ENCODE results near the gene CCR5AS.
"Not testable (repeated sequence)": the region's sequence is repeated elsewhere in the genome, so short reads cannot be mapped to it uniquely, and the experiment has no call there.

CCR5AS gene

DNA sequence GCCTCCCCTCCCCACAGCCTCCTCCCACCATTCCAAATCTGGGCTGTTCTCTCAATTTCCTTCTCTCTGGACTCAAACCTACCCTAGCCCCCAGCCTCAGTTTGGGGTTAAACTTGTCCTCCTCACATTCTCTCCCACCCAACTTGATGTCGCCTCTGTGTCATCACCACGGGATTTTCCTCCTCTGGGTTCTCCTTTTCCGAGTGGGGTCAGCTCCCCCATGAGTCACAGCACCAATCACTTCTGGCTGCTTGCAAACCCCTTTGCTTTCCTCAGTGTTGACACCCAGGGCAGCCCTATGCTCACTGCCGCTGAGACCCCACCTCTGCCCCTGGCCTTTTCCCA is 451 bp downstream of the CCR5AS start:
- H3K9me3 ChIP-seq: no peaks in the 10 kb centered on the region

DNA sequence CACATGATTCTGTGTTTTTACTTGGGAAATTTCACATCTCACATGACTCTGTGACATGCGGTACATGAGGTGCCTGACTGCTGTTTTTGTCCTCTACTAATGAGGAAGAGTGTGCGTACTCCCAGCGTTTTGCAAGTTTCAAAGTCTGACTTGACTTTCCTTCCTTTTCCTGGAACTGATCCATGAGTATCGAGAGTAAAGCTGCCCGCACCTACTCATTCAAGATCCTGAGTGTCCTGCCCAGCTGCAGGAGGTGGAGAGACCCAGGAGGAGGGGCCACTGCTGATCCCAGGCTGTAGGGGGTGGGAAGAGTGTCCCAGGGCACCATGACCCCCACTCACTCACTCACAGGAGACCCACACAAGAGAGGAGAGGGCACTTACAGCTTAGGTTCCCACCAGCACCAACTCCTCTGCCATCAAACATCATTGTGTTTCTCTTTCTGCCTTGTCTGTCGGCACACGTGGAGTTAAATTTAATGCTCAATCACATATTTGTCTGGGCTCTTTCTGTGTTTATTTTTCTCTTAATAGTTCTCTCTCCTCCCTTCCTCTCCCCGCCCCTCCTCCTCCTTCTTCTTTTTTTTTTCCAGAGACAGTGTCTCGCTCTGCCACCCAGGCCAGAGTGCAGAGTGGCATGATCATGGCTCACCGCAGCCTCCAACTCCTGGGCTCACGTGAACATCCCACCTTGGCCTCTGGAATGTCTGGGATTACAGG is 1.4 kb downstream of the CCR5AS start:
- intact Hi-C loops (cut with DNase I): no loop called here
- 8 to 49% methylated on average over 11 of the region's 11 CpGs for WGBS, 2 donors
- DNase-seq: peak; percentile 70
- peaks cover 0 to 5% (median 0%) of the 10 kb centered on the region in 3 donors for H3K27me3 ChIP-seq
- no peak overlapping the region for H3K4me3 ChIP-seq
- H3K27ac ChIP-seq: peak overlapping the region; percentile 56 to 70 (median 58)
- no peaks in the 10 kb centered on the region for H3K4me1 ChIP-seq
- H3K9me3 ChIP-seq: no peaks in the 10 kb centered on the region
- H3K36me3 ChIP-seq: no peaks in the 10 kb centered on the region
- TF ChIP-seq, protein P1, sequence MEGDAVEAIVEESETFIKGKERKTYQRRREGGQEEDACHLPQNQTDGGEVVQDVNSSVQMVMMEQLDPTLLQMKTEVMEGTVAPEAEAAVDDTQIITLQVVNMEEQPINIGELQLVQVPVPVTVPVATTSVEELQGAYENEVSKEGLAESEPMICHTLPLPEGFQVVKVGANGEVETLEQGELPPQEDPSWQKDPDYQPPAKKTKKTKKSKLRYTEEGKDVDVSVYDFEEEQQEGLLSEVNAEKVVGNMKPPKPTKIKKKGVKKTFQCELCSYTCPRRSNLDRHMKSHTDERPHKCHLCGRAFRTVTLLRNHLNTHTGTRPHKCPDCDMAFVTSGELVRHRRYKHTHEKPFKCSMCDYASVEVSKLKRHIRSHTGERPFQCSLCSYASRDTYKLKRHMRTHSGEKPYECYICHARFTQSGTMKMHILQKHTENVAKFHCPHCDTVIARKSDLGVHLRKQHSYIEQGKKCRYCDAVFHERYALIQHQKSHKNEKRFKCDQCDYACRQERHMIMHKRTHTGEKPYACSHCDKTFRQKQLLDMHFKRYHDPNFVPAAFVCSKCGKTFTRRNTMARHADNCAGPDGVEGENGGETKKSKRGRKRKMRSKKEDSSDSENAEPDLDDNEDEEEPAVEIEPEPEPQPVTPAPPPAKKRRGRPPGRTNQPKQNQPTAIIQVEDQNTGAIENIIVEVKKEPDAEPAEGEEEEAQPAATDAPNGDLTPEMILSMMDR (IDR thresholded peaks at IDR 0.05): no peak
- TF ChIP-seq EP300 (IDR thresholded peaks at IDR 0.05) (peak in 2 of 4 donors; percentile 39 to 46), POLR2AphosphoS5 (IDR thresholded peaks at IDR 0.05) (peak in 2 of 4 donors; percentile 29 to 59)

More for the DNA sequence above, 451 bp downstream of the CCR5AS start:
- peaks cover 0 to 5% (median 0%) of the 10 kb centered on the region in 3 donors for H3K27me3 ChIP-seq
- peak overlapping the region; percentile 56 to 70 (median 58) for H3K27ac ChIP-seq
- intact Hi-C loops (cut with DNase I): no loop called here
- H3K4me1 ChIP-seq: no peaks in the 10 kb centered on the region
- H3K36me3 ChIP-seq: no peaks in the 10 kb centered on the region
- DNase-seq: peak; percentile 68
- WGBS, 2 donors: 73 to 79% methylated on average over 4 of the region's 4 CpGs
- no peak overlapping the region for H3K4me3 ChIP-seq
- TF ChIP-seq EP300 (IDR thresholded peaks at IDR 0.05) (no peak), POLR2A (IDR thresholded peaks at IDR 0.05) (no peak), POLR2AphosphoS5 (IDR thresholded peaks at IDR 0.05) (no peak)
- TF ChIP-seq, protein P1 (IDR thresholded peaks at IDR 0.05): no peak

DNA sequence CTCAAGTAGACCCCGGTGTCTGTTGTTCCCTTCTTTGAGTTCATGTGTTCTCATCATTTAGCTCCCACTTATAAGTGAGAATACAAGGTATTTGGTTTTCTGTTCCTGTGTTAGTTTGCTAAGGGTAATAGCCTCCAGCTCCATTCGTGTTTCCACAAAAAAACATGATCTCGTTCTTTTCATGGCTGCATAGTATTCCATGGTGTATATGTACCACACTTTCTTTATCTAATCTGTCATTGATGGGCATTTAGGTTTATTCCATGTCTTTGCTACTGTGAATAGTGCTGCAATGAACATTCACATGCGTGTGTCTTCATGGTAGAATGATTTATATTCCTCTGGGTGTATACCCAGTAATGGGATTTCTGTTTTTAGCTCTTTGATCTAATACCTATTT is 4.0 kb downstream of the CCR5AS start:
- H3K4me3 ChIP-seq; DNase-seq; H3K27me3 ChIP-seq; H3K36me3 ChIP-seq; H3K4me1 ChIP-seq; H3K9me3 ChIP-seq; intact Hi-C loops (cut with DNase I); H3K27ac ChIP-seq: not testable (repeated sequence)
- WGBS, 2 donors: 97 to 98% methylated on average over 4 of the region's 4 CpGs

DNA sequence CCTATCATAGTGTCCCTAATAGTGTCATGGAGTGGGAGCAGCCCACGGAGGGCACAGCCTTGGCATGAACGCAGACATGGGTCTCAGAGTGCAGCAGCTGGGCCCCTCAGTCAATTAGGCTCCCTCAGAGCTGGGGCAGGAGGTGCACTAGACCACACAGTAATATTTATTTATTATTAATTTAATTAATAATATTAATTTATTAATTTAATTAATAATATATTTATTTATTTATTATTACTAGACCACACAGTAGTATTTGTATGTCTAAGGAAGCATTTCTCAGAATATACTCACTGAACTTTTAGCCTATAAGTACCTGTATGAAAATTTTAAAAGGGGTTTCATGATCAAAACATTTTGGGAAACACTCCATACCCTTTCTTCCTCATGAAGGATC is 5.3 kb downstream of the CCR5AS start:
- Histone ChIP-seq H3K9me3 (no peaks in the 10 kb centered on the region), H3K36me3 (no peaks in the 10 kb centered on the region), H3K4me1 (no peaks in the 10 kb centered on the region), H3K27me3 (no peaks in the 10 kb centered on the region), H3K4me3 (no peak overlapping the region), H3K27ac (no peak overlapping the region)
- DNase-seq: no peak
- intact Hi-C loops (cut with DNase I): no loop called here
- TF ChIP-seq, protein P1 (IDR thresholded peaks at IDR 0.05): no peak
- TF ChIP-seq POLR2AphosphoS5 (IDR thresholded peaks at IDR 0.05): no peak
- TF ChIP-seq EP300 (IDR thresholded peaks at IDR 0.05): no peak
- no peak for TF ChIP-seq POLR2A (IDR thresholded peaks at IDR 0.05)
- 94 to 99% methylated on average over 2 of the region's 2 CpGs for WGBS, 2 donors

DNA sequence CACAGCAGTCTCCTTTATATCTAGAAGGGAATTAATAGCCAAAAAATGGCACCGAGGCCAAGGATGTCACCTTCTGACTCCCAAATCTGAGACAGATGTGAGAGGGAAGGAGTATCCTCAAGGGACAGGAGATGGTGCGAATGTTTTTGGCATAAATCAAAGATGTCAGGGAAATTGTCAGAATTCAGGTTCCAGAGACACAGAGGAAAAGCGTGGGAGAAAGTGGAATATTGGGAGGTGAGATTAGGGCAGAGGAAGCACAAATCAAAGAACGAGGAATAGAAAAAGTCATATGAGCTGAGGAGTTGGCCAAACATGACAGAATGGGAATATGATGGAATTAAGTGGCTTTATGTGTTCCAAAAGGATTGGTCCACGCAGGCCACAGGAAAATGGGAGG is 6.0 kb downstream of the CCR5AS start:
- DNase-seq: no peak
- H3K27me3 ChIP-seq: no peaks in the 10 kb centered on the region
- H3K9me3 ChIP-seq: no peaks in the 10 kb centered on the region
- no peaks in the 10 kb centered on the region for H3K36me3 ChIP-seq
- intact Hi-C loops (cut with DNase I): no loop called here
- no peak overlapping the region for H3K4me3 ChIP-seq
- TF ChIP-seq POLR2A (IDR thresholded peaks at IDR 0.05): no peak
- H3K27ac ChIP-seq: no peak overlapping the region
- 95% methylated on average over 5 of the region's 5 CpGs for WGBS, 2 donors
- H3K4me1 ChIP-seq: no peaks in the 10 kb centered on the region
